HepG2 (cell line): ENCODE measurements around the gene FAM110A. TPM values are rescaled to one million over a fixed set of nuclear protein-coding genes. Genes with fewer than 3 reads are reported as not detected.

ENCODE experiments used
- AGO1 ChIP-seq: fragments of 200-400 bp; formaldehyde crosslinking; IDR thresholded peaks from 2 replicates; pipeline ENCODE4 v1.6.1; 2017; ENCODE audit warnings: mild to moderate bottlenecking, low read depth, low read length, moderate library complexity; ENCODE audit not compliant: poor library complexity, severe bottlenecking
- ATM ChIP-seq: fragments of 450-650 bp; IDR thresholded peaks from 2 replicates; pipeline ENCODE4 v1.7.1; 2017; ENCODE audit warnings: mild to moderate bottlenecking, borderline replicate concordance
- FLYWCH1 ChIP-seq: sonication (generic); formaldehyde crosslinking; IDR thresholded peaks from 2 replicates; pipeline ENCODE4 v1.8.1; 2023; ENCODE audit warnings: mild to moderate bottlenecking, missing genetic modification reagents
- FOXM1 ChIP-seq: sonication (generic); formaldehyde crosslinking; IDR thresholded peaks from 2 replicates; pipeline ENCODE4 v1.5.0; 2020; ENCODE audit warnings: missing genetic modification reagents
- HOXD1 ChIP-seq: sonication (generic); formaldehyde crosslinking; IDR thresholded peaks from 2 replicates; pipeline ENCODE4 v1.5.0; 2020; ENCODE audit warnings: missing genetic modification reagents
- NFE2L1 ChIP-seq: sonication (generic); formaldehyde crosslinking; IDR thresholded peaks from 2 replicates; pipeline ENCODE4 v1.4.0; 2020; ENCODE audit warnings: missing genetic modification reagents, mild to moderate bottlenecking, borderline replicate concordance
- POLR2AphosphoS5 ChIP-seq: IDR thresholded peaks from 2 replicates; pipeline ENCODE4 v1.6.1; 2012; ENCODE audit warnings: low read depth, low read length
- PRMT3 ChIP-seq: sonication (generic); formaldehyde crosslinking; IDR thresholded peaks from 2 replicates; pipeline ENCODE4 v1.8.1; 2022; ENCODE audit warnings: low read depth, mild to moderate bottlenecking, moderate library complexity, missing genetic modification reagents, borderline replicate concordance
- RFX5 ChIP-seq: IDR thresholded peaks from 2 replicates; pipeline ENCODE4 v1.6.1; 2011; ENCODE audit warnings: low read depth, low read length, improper control_type of control experiment
- THAP11 ChIP-seq: IDR thresholded peaks from 2 replicates; pipeline ENCODE4 v1.6.1; 2016; ENCODE audit warnings: missing biosample characterization, missing genetic modification reagents
- ZNF225 ChIP-seq: sonication (generic); formaldehyde crosslinking; IDR thresholded peaks from 2 replicates; pipeline ENCODE4 v1.4.0; 2020; ENCODE audit warnings: mild to moderate bottlenecking, missing genetic modification reagents
- ZNF24 ChIP-seq: fragments of 450-650 bp; IDR thresholded peaks from 2 replicates; pipeline ENCODE4 v1.6.1; 2017; ENCODE audit warnings: antibody characterized with exemption, mild to moderate bottlenecking
- ZNF572 ChIP-seq: sonication (generic); formaldehyde crosslinking; IDR thresholded peaks from 2 replicates; pipeline ENCODE4 v1.5.1; 2020; ENCODE audit warnings: mild to moderate bottlenecking, missing genetic modification reagents
- ZNF607 ChIP-seq: sonication (generic); formaldehyde crosslinking; IDR thresholded peaks from 2 replicates; pipeline ENCODE4 v1.5.1; 2020; ENCODE audit warnings: missing genetic modification reagents, mild to moderate bottlenecking, borderline replicate concordance
- polyA plus RNA-seq, 8 experiments: library from polyadenylated mRNA; depleted of rRNA in 3 of 8; stranded (reverse) in 7 of 8; unstranded in 1 of 8; fragments of >200 nt; fragmentation: Illumina TruSeq in 4 of 8; extraction: Trizol in 4 of 8; gene quantifications; 2 replicates each; pipeline versions ENCODE4 v1.2.1 to v1.2.3, GENCODE V29; 2011 to 2016; ENCODE audit warnings: low read depth in 4 of 8, missing spikeins in 1 of 8, mixed read lengths in 1 of 8; ENCODE audit not compliant: insufficient read depth in 1 of 8
- total RNA-seq, 5 experiments: library from RNA; depleted of rRNA; stranded (reverse); fragments of >200 nt; fragmentation: Illumina TruSeq; extraction: Trizol; gene quantifications; 2 replicates each; pipeline ENCODE4 v1.2.3, GENCODE V29; 2016; ENCODE audit warnings: low read depth in 1 of 5
- TF ChIP-seq, protein P1 (sequence below): sonication (generic); formaldehyde crosslinking; IDR thresholded peaks from 2 replicates; pipeline ENCODE4 v1.5.0; 2020; ENCODE audit warnings: mild to moderate bottlenecking, missing genetic modification reagents, borderline replicate concordance
- TF ChIP-seq, protein P2 (sequence below): sonication (generic); formaldehyde crosslinking; IDR thresholded peaks from 2 replicates; pipeline ENCODE4 v1.9.0; 2021; ENCODE audit warnings: missing genetic modification reagents, borderline replicate concordance
- TF ChIP-seq, protein P3 (sequence below): sonication (generic); formaldehyde crosslinking; IDR thresholded peaks from 2 replicates; pipeline ENCODE4 v1.9.0; 2022; ENCODE audit warnings: missing genetic modification reagents, mild to moderate bottlenecking, borderline replicate concordance
- TF ChIP-seq, protein P4 (sequence below), 2 experiments: sonication (generic) in 1 of 2; formaldehyde crosslinking in 1 of 2; IDR thresholded peaks; 2 replicates each; pipeline versions ENCODE4 v1.4.0 to v1.6.1; 2018 to 2020; ENCODE audit warnings: missing genetic modification reagents in 2 of 2, borderline replicate concordance in 1 of 2, low read depth in 1 of 2, mild to moderate bottlenecking in 1 of 2, missing biosample characterization in 1 of 2
- TF ChIP-seq, protein P5 (sequence below): sonication (generic); formaldehyde crosslinking; IDR thresholded peaks from 2 replicates; pipeline ENCODE4 v1.8.0; 2022; ENCODE audit warnings: mild to moderate bottlenecking, missing genetic modification reagents, moderate library complexity

Gene FAM110A
- total and polyA plus RNA-seq, 2 of the 13 experiments (the other 11 are each of a cell fraction or from before 2014, with no cell fraction given): 1.9 TPM

DNA sequence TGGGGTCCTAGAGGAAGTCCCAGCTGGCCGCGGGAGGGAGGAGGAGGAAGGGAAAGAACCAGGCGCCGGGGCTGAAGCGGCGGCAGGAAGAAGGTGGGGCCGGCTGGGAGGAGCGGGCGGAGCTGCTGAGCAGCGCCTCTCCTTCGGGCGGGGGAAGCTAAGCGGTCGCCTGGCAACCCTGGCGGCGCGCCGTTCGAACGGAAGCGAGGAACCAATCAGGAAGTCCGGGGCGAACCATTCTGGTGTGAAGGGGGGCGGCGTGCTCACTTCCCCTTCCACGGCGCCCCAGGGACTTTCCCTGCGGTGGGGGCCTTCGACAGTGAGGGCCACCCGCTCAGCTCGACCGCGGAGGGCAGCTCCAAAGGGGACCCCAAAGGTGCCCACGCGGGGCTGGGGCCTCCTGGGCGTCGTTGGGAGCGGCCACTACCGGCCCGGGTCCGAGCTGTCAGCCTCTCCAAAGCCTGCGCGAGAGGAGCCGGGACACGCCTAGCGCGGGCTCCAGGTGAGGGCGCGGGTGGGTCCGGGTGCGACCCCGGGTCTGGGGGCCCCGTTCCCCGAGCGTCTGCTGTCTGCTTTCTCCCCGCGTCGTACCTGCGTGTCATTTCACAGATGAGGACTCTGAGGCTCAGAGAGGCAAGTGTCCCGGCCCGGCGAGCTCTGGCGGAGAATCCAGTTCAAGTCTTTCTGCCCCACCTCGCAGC, at the start of gene FAM110A (continued):
- TF ChIP-seq, protein P1, sequence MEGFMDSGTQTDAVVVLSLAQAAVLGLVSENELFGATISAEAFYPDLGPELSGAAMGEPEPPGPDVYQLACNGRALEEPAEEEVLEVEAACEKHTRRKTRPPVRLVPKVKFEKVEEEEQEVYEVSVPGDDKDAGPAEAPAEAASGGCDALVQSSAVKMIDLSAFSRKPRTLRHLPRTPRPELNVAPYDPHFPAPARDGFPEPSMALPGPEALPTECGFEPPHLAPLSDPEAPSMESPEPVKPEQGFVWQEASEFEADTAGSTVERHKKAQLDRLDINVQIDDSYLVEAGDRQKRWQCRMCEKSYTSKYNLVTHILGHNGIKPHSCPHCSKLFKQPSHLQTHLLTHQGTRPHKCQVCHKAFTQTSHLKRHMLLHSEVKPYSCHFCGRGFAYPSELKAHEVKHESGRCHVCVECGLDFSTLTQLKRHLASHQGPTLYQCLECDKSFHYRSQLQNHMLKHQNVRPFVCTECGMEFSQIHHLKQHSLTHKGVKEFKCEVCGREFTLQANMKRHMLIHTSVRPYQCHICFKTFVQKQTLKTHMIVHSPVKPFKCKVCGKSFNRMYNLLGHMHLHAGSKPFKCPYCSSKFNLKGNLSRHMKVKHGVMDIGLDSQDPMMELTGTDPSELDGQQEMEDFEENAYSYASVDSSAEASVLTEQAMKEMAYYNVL (CRISPR knock-in tag): peak; percentile 78
- TF ChIP-seq, protein P2, sequence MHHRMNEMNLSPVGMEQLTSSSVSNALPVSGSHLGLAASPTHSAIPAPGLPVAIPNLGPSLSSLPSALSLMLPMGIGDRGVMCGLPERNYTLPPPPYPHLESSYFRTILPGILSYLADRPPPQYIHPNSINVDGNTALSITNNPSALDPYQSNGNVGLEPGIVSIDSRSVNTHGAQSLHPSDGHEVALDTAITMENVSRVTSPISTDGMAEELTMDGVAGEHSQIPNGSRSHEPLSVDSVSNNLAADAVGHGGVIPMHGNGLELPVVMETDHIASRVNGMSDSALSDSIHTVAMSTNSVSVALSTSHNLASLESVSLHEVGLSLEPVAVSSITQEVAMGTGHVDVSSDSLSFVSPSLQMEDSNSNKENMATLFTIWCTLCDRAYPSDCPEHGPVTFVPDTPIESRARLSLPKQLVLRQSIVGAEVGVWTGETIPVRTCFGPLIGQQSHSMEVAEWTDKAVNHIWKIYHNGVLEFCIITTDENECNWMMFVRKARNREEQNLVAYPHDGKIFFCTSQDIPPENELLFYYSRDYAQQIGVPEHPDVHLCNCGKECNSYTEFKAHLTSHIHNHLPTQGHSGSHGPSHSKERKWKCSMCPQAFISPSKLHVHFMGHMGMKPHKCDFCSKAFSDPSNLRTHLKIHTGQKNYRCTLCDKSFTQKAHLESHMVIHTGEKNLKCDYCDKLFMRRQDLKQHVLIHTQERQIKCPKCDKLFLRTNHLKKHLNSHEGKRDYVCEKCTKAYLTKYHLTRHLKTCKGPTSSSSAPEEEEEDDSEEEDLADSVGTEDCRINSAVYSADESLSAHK (CRISPR knock-in tag): no peak
- TF ChIP-seq, protein P3, sequence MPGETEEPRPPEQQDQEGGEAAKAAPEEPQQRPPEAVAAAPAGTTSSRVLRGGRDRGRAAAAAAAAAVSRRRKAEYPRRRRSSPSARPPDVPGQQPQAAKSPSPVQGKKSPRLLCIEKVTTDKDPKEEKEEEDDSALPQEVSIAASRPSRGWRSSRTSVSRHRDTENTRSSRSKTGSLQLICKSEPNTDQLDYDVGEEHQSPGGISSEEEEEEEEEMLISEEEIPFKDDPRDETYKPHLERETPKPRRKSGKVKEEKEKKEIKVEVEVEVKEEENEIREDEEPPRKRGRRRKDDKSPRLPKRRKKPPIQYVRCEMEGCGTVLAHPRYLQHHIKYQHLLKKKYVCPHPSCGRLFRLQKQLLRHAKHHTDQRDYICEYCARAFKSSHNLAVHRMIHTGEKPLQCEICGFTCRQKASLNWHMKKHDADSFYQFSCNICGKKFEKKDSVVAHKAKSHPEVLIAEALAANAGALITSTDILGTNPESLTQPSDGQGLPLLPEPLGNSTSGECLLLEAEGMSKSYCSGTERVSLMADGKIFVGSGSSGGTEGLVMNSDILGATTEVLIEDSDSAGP: peak; percentile 90; the same call in 1 of the 2 replicates
- TF ChIP-seq ZNF572 (CRISPR knock-in tag): peak; percentile 97
- 0 out of 2 replicates have a peak, but pooled peaks have one; percentile 30 for TF ChIP-seq RFX5
- TF ChIP-seq ZNF24: no peak
- TF ChIP-seq POLR2AphosphoS5: no peak
- peak; percentile 60 for TF ChIP-seq HOXD1 (CRISPR knock-in tag)
- TF ChIP-seq AGO1: peak; percentile 78
- TF ChIP-seq FLYWCH1 (CRISPR knock-in tag): peak; percentile 91; the same call in 1 of the 2 replicates
- TF ChIP-seq ATM: no peak
- peak; percentile 72 for TF ChIP-seq THAP11
- TF ChIP-seq NFE2L1 (CRISPR knock-in tag): no peak; the same call in 1 of the 2 replicates
- peak; percentile 99 for TF ChIP-seq FOXM1
- TF ChIP-seq PRMT3 (CRISPR knock-in tag): no peak
- TF ChIP-seq ZNF225 (CRISPR knock-in tag): no peak
- TF ChIP-seq, protein P4, sequence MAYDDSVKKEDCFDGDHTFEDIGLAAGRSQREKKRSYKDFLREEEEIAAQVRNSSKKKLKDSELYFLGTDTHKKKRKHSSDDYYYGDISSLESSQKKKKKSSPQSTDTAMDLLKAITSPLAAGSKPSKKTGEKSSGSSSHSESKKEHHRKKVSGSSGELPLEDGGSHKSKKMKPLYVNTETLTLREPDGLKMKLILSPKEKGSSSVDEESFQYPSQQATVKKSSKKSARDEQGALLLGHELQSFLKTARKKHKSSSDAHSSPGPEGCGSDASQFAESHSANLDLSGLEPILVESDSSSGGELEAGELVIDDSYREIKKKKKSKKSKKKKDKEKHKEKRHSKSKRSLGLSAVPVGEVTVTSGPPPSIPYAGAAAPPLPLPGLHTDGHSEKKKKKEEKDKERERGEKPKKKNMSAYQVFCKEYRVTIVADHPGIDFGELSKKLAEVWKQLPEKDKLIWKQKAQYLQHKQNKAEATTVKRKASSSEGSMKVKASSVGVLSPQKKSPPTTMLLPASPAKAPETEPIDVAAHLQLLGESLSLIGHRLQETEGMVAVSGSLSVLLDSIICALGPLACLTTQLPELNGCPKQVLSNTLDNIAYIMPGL (CRISPR knock-in tag; IDR thresholded peaks at IDR 0.05; ENCODE audit: borderline replicate concordance in 1 of 2, low read depth in 1 of 2): peak in 1 of 2 experiments; percentile 79; a peak in 3 of 4 replicates
- peak; percentile 90; the same call in 1 of the 2 replicates for TF ChIP-seq ZNF607
- TF ChIP-seq, protein P5, sequence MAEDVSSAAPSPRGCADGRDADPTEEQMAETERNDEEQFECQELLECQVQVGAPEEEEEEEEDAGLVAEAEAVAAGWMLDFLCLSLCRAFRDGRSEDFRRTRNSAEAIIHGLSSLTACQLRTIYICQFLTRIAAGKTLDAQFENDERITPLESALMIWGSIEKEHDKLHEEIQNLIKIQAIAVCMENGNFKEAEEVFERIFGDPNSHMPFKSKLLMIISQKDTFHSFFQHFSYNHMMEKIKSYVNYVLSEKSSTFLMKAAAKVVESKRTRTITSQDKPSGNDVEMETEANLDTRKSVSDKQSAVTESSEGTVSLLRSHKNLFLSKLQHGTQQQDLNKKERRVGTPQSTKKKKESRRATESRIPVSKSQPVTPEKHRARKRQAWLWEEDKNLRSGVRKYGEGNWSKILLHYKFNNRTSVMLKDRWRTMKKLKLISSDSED (CRISPR knock-in tag): no peak
